HG03039 (cell line): Measurements from ENCODE around the gene FASTK.
A peak's percentile ranks its signal among the peaks of the same experiment; 100 is the strongest.
"Not testable (repeated sequence)": the region's sequence is repeated elsewhere in the genome, so short reads cannot be mapped to it uniquely, and the experiment has no call there.

Experiments
- ATAC-seq: cut with Tn5 transposase; IDR thresholded peaks from one replicate; pipeline ENCODE4 v1.9.1; 2021; ENCODE audit warnings: mild to moderate bottlenecking, moderate library complexity; ENCODE audit not compliant: unreplicated experiment

The FASTK gene

GRCh38 chr7:151032936-151033863 is 47.4 kb downstream of the FASTK start:
- ATAC-seq: no peak

- ATAC-seq: no peak
These were observed 49.6 kb downstream of the FASTK start for GRCh38 chr7:151031011-151031410.

DNA sequence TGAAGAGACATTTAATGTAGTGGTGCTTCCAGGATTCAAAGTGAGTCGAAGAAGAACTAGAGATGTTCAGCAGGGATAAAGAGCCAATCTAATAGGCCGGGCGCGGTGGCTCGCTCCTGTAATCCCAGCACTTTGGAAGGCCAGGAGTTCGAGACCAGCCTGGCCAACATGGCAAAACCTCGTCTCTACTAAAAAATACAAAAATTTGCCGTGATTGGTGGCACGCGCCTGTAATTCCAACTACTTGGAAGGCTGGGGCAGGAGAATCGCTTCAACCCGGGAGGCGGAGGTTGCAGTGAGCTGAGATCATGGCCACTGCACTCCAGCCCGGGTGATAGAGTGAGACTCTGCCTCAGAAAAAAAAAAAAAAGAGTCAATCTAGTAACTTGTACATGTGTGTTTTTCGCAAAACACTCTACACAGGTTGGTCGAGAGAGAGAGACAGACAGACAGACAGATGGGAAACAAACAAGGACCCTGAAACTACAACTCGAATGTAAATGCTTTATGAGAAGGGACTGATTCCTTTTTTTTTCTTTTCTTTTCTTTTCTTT is 51.6 kb downstream of the FASTK start:
- ATAC-seq: no peak

GRCh38 chr7:151028131-151028947 is 52.3 kb downstream of the FASTK start, which contains the start of gene ABCB8:
ABCB8 (plus strand) TSS chr7:151028450; CDS start chr7:151028516, 66 bp downstream.
- ATAC-seq: peak; percentile 96

DNA sequence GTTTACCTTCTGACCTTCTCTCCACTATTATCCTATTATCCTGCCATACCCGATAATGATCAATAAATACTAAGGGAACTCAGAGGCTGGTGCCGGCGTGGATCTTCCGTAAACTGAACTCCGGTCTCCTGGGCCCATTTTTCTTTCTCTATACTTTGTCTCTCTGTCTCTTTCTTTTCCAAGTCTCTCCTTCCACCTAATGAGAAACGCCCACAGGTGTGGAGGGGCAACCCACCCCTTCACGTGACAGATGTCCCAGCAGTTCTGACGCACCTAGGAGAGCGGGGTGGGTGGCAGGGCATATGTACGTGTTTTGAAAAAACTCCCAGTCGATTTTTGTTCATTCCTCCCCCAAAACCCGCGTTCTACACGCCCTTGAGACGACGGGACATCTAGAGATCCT is 52.9 kb downstream of the FASTK start:
- ATAC-seq: not testable (repeated sequence)

DNA sequence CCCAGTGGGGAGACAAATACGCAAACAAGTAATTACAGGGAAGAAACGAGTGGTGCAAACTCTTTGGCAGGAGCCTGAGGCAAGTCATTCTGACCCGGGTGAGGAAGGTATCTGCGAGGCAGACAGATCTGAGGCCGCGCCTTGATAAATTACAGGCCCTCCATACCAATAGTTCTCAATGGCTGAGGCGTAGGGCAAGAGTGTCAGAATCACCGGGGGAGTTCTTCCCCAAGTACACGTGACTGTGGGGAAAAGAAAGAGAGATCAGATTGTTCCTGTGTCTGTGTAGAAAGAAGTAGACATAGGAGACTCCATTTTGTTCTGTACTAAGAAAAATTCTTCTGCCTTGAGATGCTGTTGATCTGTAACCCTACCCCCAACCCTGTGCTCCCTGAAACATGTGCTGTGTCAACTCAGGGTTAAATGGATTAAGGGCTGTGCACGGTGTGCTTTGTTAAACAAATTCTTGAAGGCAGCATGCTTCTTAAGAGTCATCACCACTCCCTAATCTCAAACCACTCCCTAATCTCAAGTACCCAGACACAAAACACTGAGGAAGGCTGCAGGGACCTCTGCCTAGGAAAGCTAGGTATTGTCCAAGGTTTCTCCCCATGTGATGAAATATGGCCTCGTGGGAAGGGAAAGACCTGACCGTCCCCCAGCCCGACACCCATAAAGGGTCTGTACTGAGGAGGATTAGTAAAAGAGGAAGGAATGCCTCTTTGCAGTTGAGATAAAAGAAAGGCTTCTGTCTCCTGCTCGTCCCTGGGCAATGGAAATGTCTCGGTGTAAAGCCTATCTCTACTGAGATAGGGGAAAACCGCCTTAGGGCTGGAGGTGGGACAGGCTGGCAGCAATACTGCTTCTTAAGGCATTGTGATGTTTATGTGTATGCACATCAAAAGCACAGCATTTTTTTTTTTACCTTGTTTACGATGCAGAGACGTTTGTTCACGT is 53.6 kb downstream of the FASTK start:
- not testable (repeated sequence) for ATAC-seq
